HG03439 (cell line): ENCODE measurements around the gene ATRNL1.
"Not testable (repeated sequence)": the region's sequence is repeated elsewhere in the genome, so short reads cannot be mapped to it uniquely, and the experiment has no call there.

Experiments
- ATAC-seq: cut with Tn5 transposase; IDR thresholded peaks from one replicate; pipeline ENCODE4 v1.9.1; 2021; ENCODE audit warnings: mild to moderate bottlenecking, moderate library complexity; ENCODE audit not compliant: unreplicated experiment

ATRNL1 gene

DNA sequence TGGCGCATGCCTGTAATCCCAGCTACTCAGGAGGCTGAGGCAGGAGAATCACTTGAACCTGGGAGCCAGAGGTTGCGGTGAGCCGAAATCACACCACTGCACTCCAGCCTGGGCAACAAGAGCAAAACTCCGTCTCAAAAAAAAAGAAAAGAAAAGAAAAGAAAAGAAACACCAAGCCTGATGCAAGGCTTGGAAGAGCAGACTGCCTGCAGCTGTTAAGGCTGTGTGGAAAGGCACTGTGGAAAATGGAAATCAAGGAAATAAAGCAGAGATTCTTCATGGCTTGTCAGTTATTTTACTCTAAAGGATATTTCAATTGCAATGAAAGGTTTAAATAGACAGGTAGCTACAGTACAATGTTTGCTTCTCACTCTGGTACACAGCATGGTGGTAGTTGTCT is 735.0 kb downstream of the ATRNL1 start:
- not testable (repeated sequence) for ATAC-seq

DNA sequence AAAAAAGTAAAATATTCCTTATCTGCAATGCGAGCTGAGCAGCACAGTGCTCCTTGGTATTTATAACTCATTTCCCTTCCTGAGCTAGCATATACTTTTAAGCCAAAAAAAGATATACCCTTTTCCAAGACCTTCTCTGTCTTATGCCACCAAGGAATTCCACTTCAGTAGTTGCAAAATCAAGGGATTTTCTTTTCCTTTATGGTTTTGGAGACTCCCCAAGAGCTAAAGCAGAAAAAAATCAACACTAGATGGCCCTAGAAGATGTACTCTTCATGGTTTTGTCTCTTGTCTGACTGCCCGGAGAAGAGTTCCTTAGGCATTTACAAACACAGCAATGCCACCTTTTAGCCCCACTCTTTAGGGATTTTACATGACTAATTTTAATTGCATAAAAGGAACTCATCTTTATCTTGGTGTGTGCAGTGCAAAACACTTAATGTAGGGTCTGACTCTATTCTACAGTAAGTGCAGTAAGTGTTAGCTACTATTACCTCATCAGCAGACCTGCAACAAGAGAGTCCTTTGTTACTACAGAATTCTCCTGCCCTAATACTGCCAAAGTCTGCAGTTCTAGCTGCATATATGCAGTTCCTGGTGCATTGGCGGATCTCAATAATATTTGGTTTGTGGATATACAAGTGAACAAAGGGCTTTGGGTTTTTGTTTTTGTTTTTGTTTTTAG is 736.5 kb downstream of the ATRNL1 start:
- no peak for ATAC-seq

DNA sequence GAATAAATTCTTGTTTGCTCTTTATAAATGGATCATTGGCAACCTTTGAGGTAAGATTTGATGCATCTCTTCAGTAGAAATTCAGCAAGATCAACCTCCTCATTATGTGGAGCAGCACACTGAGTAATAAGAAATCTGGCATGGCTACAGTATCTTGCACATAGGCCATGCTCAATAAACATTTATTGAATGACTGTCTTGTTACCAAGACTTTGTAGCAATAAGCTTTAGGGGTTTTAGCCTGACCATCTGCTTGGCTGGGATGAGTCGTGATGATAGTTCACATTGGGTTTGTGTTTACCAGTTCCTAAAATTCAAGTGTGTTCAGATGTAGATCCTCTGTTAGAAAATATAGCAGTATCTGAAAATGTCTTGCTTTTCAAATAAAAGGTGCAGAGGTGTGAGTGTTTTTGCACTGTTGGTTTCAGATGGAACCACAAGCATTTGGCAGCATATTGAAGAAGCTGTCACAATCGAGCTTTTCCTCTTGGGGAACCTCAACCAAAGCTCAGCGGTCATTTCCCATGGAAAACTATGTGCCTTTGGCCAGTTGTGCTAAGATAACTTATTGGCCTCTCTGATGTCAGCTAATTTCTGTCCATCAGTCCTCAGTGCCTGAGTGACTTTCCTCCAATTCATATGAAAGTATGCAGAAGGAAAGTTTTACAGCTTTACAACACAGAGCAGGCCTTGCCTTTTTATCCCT is 737.3 kb downstream of the ATRNL1 start:
- no peak for ATAC-seq

DNA sequence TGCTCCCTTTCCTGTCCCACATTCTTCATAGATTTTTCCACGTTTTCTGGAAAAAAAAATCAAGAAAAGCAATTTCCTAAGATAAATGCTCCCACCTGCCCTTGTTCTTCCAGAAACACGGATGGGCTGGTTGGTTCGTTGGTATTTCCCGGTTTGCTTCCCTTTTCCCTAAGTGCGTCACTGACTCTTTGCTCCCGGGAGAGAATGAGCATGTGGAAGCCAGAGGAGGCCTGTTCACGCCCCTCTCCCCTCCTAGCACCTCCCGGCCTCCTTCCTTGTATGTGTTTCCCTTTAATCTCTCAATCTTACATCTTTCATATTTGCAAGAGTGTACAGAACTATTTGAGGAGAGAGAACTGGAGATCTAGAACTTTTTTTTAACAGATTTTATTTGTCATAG is 737.9 kb downstream of the ATRNL1 start:
- no peak for ATAC-seq

DNA sequence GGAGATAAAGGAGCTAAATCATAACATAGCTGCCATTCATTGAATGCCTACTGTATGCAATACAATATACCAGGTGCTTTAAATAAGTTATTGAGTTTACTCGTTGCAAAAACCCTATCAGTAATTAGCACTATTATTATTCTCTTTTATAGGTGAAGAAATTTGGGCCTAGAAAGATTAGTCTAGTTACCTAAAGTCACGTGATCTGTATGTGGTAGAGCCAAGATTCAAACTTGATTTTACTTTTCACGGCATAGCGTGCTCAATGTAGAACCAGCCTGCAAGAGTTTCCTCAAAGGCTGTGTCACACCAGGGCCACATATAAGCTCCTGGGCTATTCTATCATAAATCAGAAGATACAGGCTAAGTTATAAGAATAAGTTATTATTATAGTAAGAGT is 740.0 kb downstream of the ATRNL1 start:
- ATAC-seq: no peak

DNA sequence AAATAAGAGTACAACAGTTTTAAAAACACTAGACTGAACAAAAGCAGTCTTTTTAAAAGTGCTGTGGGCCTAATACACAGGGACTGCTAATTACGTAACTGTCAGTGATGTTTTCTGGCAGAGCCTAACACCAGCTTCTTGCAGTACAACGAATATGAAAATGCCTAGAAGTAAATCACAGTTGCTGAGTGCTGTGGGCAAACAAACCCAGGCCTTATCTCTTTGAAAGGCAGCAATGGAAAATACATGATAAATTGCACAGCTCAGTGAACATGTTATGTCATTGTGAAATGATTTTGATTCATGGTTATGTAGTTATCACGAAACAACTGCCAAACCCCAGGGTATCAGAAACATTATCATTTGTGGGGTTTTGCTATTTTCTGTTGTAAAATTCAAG is 751.4 kb downstream of the ATRNL1 start:
- no peak for ATAC-seq

DNA sequence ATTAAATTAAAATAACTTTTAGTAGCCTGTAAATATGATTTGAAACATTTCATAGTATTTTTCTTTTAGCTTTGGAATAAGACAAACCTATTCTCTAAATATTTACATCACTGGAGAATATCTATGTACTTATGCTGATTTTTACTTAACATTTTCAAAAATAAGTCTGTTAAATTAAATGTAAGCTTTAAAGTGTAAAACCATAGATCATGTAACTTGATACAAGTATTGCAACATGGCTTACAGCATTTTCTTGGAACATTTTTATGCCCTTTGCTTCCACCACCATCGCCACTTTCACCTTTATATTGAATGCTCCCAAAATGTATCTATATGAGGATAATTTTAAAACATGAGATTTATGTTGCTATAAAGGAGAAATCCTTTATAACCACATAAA is 752.8 kb downstream of the ATRNL1 start:
- ATAC-seq: no peak

DNA sequence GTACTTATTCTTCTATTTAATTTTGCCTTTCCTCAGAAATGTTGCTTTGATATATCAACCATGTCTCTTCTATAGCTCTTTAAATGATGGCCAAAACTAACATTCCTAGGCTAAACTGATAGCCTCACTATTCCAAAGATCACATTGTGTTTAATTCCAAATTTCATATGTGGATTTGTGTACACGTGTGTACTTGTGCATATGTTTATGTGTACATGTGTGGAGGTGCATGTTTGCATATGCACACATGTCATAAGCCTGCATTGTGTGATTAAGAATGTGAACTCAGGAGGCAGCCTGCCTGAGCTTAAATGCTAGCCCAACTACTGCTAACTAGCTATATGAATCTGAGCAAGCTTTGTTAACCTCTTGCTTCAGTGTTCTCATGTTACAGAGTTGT is 753.4 kb downstream of the ATRNL1 start:
- no peak for ATAC-seq

DNA sequence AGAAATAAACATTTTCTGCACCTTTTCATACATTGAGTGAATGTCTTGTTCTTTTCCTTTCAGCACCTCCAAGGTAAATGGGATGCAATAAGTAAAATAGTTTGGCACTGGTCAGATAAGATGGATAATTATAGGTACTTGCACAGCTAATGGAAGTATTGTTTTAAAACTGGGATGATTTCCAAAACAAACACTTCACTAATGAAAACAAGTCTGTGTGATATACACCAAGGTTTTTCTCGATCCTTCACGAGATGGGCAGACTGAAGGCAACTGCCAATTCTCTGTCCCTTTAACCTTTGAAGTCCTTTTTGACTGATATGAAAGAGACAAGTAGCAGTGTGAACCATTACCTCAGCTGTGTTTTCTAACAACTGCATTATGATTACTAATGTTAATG is 756.0 kb downstream of the ATRNL1 start:
- no peak for ATAC-seq

DNA sequence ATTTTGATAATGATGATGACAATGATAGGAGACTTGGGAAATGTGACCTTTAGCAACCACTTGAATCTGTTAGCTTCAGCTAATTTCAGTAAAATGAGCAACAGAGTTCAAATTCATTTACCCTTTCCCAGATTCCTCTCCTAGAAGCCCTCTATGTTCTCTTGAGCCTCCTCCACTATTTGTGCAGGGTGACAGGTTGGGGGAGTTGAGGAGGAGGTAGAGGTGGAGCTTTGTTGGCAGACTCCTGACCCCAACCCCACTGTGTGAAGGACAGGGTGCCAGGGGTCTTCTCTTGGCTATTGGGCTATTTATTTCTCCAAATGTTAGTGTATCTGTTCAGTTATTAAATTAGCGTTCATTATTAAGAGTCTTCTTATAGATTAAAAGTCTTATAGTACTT is 757.5 kb downstream of the ATRNL1 start:
- ATAC-seq: no peak

DNA sequence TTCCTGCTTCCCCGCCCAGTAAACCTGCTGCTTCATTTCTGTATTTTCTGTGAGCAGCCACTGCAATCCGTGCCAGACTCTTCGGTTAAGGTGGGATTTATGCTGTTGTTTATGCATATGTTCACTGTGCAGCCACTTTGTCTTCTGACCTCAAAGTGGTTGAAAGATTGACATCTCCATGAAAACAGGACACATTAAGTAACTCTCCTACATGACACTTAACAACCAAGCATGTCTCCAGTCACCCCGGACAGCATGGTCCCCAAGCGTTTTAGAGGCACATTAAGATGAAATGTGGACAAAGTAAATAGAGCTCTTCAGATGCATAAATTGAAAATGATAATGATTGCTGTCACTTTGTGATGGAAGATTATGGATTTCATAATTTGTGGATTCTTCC is 758.5 kb downstream of the ATRNL1 start:
- ATAC-seq: no peak

DNA sequence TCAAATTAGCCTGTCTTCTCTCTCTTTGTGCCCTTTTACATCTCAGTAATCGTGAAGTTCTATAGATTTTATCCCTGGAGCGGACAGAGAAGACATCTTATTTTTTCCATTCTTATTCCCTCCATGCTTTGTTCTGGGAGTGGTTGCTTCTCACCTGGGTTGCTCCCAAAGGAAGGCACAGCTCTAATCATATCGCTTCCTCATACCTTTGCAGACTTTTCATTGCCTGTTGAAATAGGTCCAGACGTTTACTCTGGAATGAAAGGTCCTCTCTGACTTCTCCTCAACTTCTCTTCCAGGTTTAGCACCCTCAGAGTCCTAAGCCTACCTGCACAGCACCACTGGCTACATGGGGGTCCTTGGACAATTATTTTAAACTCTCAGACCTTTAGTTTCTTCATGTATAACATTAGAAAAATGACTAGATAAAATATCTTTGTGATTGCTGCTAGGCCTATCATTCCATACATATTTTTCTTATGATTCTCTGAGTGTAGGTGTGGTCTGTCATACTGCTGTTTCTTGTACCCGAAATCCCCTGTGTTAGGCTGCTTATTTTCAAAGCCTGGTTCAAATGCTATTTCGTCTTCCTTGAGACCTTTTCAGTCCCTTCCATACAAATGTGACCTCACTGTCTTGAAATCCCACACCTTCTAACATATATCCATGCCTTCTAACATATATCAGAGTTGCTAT is 761.7 kb downstream of the ATRNL1 start:
- no peak for ATAC-seq

DNA sequence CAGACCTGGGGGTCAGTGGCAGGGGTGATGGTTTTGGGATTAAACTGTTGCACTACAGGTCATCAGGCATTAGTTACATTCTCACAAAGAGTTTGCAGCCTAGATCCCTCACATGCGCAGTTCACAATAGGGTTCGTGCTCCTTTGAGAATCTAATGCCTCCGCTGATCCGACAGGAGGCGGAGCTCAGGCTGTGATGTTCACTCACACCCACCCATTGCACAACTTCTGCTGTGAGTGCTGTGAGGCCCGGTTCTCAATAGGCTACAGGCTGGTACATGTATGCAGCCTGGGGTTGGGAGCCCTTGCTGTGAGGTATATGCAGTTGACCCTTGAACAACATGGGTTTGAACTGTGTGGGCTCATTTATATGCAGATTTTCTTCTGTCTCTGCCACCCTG is 763.4 kb downstream of the ATRNL1 start:
- ATAC-seq: no peak

DNA sequence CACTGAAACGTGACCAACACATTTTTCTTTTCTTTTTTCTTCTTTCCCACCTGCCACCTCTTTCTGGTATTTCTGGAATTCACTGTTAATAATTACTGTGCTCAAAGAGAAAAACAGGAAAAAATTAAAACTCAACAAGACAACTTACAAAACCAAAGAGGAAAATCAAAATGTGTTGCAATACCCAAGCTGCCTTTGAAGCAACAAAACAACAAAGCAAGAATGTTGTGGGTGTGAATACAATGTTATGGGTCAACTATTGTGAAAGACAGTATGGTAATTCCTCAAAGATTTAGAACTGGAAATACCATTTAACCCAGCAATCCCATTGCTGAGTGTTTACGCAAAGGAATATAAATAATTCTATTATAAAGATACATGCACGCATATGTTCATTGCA is 764.7 kb downstream of the ATRNL1 start:
- ATAC-seq: no peak

DNA sequence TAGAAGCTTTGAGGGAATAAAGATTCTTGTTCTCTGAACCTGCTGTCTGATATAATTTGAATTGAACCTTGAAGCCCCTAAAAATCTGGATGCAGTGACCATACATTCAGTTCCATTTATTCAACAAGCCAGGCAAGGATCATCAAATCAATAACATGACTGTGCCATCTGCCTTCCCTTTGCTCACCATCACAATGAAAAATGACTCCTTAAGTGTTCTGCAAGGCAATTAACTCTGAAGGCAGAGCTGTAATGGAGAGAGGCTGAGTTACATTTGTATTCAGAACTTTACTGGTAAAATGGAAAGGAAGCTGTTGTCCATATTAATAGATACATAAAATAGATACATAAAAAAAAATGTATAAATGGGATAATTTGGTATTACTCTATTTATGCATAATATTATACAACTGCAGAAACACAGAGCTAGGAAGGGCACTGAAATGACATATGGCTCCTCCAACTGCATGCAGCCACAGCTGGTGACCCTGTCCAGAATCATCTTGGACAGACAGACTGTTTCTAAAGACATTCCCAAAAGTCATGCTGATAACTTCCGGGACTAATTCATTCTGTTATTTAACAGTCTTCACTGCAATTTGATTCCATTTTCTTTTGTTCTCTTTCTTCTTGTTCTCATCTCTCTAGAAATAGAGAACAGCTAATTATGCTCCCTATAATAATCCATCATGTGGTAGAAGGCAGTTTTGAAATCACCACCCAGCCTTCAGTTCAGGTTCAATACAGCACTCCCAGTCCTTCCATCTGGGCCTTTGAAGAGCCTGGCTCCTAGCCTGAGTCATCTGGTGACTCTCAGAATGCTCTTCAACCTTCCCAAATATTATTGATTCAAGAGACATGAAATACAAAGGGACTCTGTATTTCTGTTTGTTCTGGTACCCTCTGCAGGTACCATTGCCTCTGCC is 767.3 kb downstream of the ATRNL1 start:
- ATAC-seq: no peak

DNA sequence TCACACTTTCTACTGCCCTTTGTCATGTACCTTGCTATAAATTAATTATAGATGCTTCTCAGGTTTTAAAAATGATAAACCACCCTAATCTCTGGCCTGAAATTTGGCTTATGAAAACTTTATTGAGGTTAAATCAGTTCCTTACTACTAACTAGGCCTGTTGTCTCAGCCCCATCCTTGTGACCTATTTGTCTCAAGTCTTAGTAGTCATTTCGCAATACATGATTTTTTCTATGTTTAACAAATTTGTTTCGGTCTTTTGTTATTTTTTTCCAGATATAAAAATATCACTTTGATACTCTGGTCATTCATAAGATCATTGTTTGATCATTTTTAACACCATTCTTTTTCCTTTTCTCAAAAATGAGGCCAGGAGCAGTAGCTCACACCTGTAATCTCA is 768.3 kb downstream of the ATRNL1 start:
- no peak for ATAC-seq

DNA sequence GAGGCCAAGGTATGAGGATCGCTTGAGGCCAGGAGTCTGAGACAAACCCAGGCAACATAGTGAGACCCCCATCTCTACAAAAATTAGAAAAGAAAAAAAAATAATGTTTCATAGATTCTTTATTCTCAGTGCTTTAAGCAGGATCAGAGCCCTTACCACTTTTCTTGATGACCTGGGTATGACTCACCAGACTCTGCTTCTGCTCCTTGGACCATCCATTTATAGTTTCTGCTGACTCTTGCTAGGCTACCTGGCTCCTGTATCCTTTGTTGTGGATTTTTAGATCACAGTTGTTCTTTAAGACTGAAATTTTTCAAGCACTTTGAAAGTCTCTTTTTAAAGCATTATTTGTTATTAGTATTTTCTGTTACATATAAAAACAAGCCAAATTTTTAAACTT is 768.7 kb downstream of the ATRNL1 start:
- no peak for ATAC-seq

DNA sequence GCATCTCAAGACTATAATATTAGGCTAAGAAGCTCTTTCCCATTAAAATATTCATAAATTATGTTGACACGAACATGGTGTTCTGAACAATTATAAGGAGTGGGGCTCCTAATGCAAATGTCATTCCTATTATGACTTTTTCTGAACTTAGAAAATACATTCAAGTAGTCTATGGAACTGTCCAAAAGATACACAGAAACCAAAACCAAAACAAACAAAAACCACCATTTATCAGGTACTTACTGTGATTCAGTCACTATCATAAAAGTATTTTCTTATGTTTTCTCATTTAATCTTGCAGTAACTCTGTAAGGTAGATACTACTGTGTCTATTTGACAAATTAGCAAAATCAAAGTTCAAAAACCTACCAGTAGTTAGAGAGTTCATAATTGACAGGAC is 773.0 kb downstream of the ATRNL1 start:
- ATAC-seq: no peak

DNA sequence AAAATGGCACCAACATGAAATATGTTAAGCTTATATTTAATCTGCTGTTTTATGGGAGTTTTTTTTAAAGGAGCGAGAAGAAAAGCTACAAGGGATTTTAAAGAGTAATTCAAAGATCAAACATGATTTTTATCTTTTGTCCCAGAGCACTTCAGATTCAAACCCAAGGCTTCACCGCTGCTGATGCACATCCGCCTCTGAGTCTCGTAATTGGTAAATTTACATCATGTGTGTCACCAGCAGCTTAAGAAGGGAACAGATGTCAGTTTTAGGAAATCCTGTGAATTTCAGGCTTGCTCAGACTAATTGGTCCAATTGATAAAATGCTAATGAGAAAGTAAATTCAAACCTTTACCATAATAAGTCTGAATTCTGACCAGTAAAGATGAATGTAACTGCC is 773.5 kb downstream of the ATRNL1 start:
- no peak for ATAC-seq

DNA sequence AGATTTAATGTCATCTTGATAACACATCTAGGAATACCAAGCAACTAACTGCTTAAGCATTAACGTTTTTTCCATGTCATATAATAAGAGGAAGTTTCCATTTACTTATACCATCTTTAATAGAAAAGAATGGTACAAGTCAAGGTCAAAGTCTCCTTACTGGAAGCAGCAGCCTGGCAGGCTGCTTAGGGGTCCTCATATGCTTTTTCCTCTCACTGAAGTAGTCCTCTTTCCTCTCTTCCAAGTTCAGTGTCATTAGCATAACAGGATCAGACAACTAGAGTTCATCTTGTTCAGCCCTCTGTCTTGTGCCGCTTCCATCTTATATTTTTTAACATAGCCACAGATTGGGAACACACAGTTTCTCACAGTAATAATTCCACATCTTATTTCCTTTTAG is 774.1 kb downstream of the ATRNL1 start:
- no peak for ATAC-seq

DNA sequence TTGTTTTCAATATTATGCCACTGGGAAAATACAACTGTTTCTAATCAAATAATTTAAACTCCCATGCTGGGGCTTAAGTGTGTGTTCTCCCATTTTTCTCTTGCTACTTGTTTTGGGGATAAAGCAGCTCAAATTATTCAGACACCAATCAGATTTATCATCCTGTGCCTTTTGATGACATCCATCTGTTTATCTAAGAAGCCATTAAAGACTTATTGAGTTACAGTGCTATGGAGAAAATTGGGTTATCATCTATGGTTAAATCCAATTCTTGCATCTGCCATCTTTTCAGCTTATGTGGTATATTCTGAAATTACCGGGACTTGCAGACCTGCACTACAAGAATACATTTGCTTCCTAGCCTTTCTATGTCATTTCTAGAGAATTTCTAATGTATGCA is 778.7 kb downstream of the ATRNL1 start:
- ATAC-seq: no peak
